Type B pancreatic cell (in vitro differentiated cells): ENCODE data around the gene ABCG5. TPM values are rescaled to one million over a fixed set of nuclear protein-coding genes. Genes with fewer than 3 reads are reported as not detected.
A peak's percentile ranks its signal among the peaks of the same experiment; 100 is the strongest.

Experiments
- DNase-seq: peaks from one replicate; pipeline ENCODE4 v3.0.0; 2021; ENCODE audit warnings: mixed read lengths; ENCODE audit not compliant: unreplicated experiment; ENCODE audit errors: extremely low spot score
- H3K27ac Mint-ChIP-seq: 2 replicates; pipeline ENCODE4 v1.8.0; 2021; ENCODE audit warnings: mild to moderate bottlenecking, mixed read lengths
- H3K27me3 Mint-ChIP-seq: 2 replicates; pipeline ENCODE4 v1.8.0; 2021; ENCODE audit warnings: mixed read lengths
- H3K36me3 Mint-ChIP-seq: 2 replicates; pipeline ENCODE4 v1.8.0; 2021; ENCODE audit warnings: mixed read lengths
- H3K4me1 Mint-ChIP-seq: one replicate; pipeline ENCODE4 v1.8.0; 2021; ENCODE audit warnings: mixed read lengths; ENCODE audit not compliant: unreplicated experiment
- H3K4me3 Mint-ChIP-seq: 2 replicates; pipeline ENCODE4 v1.8.0; 2021; ENCODE audit warnings: mild to moderate bottlenecking, mixed read lengths
- H3K9me3 Mint-ChIP-seq: 2 replicates; pipeline ENCODE4 v1.8.0; 2021; ENCODE audit warnings: mixed read lengths
- CTCF ChIP-seq: fragments of 200-600 bp; sonication (generic); conservative IDR thresholded peaks from 2 replicates; pipeline ENCODE4 v1.5.0; 2021; ENCODE audit warnings: antibody characterized with exemption, mild to moderate bottlenecking
- total RNA-seq: library from RNA; stranded (reverse); gene quantifications from 2 replicates; pipeline ENCODE4 v1.2.1, GENCODE V29; 2021; ENCODE audit warnings: low replicate concordance

ABCG5 gene
- total RNA-seq, 1 donor from 2014 or later = 0.10 TPM

GRCh38 chr2:43872151-43872550 is 33.5 kb upstream of the ABCG5 start:
- Mint-ChIP-seq H3K4me1 (no peaks in the 10 kb centered on the region), H3K9me3 (no peaks in the 10 kb centered on the region), H3K36me3 (no peaks in the 10 kb centered on the region), H3K4me3 (no peak overlapping the region), H3K27ac (no peak overlapping the region), H3K27me3 (peaks cover 67% of the 10 kb centered on the region)
- no peak for TF ChIP-seq CTCF
- DNase-seq = no peak

GRCh38 chr2:43855292-43855691 is 16.7 kb upstream of the ABCG5 start:
- peaks cover 9% of the 10 kb centered on the region for H3K9me3 Mint-ChIP-seq
- H3K27me3 Mint-ChIP-seq = peaks cover 55% of the 10 kb centered on the region
- no peak for DNase-seq
- no peak for TF ChIP-seq CTCF
- H3K36me3 Mint-ChIP-seq = no peaks in the 10 kb centered on the region
- H3K4me3 Mint-ChIP-seq = no peak overlapping the region
- no peak overlapping the region for H3K27ac Mint-ChIP-seq
- H3K4me1 Mint-ChIP-seq = no peaks in the 10 kb centered on the region

GRCh38 chr2:43854671-43855070 is 16.0 kb upstream of the ABCG5 start:
- Mint-ChIP-seq H3K27ac (no peak overlapping the region), H3K36me3 (no peaks in the 10 kb centered on the region), H3K27me3 (peaks cover 50% of the 10 kb centered on the region), H3K4me1 (no peaks in the 10 kb centered on the region), H3K9me3 (peaks cover 9% of the 10 kb centered on the region), H3K4me3 (no peak overlapping the region)
- peak; percentile 39 for DNase-seq
- TF ChIP-seq CTCF = no peak

GRCh38 chr2:43853141-43854081 is 14.8 kb upstream of the ABCG5 start:
- H3K27ac Mint-ChIP-seq = no peak overlapping the region
- H3K27me3 Mint-ChIP-seq = peaks cover 37% of the 10 kb centered on the region
- no peaks in the 10 kb centered on the region for H3K36me3 Mint-ChIP-seq
- peak; percentile 60 for DNase-seq
- H3K4me3 Mint-ChIP-seq = no peak overlapping the region
- TF ChIP-seq CTCF = no peak
- H3K9me3 Mint-ChIP-seq = no peaks in the 10 kb centered on the region
- H3K4me1 Mint-ChIP-seq = no peaks in the 10 kb centered on the region

- H3K27me3 Mint-ChIP-seq = peaks cover 26% of the 10 kb centered on the region
- H3K27ac Mint-ChIP-seq = no peak overlapping the region
- DNase-seq = peak; percentile 57
- no peaks in the 10 kb centered on the region for H3K36me3 Mint-ChIP-seq
- no peak for TF ChIP-seq CTCF
- no peak overlapping the region for H3K4me3 Mint-ChIP-seq
- H3K9me3 Mint-ChIP-seq = no peaks in the 10 kb centered on the region
- H3K4me1 Mint-ChIP-seq = no peaks in the 10 kb centered on the region
Observed at GRCh38 chr2:43852196-43852730, 13.6 kb upstream of the ABCG5 start.
